KOPT-K1 (cell line): ENCODE results near the gene UBE2G2.

ENCODE experiments used
- H3K27ac ChIP-seq: fragments of 200-600 bp; sonication (generic); 2 replicates; pipeline ENCODE4 v1.5.1; 2016; ENCODE audit warnings: antibody characterized with exemption, mild to moderate bottlenecking, low read depth, low read length; ENCODE audit not compliant: poor library complexity, severe bottlenecking
- H3K36me3 ChIP-seq: fragments of 200-600 bp; sonication (generic); 2 replicates; pipeline ENCODE4 v1.5.1; 2017; ENCODE audit warnings: antibody characterized with exemption, mild to moderate bottlenecking, low read length, moderate library complexity; ENCODE audit not compliant: insufficient read depth
- H3K9me3 ChIP-seq: fragments of 200-600 bp; sonication (generic); 2 replicates; pipeline ENCODE4 v1.5.1; 2017; ENCODE audit warnings: antibody characterized with exemption, low read length, mild to moderate bottlenecking; ENCODE audit not compliant: insufficient read depth, poor library complexity, severe bottlenecking

The UBE2G2 gene

DNA sequence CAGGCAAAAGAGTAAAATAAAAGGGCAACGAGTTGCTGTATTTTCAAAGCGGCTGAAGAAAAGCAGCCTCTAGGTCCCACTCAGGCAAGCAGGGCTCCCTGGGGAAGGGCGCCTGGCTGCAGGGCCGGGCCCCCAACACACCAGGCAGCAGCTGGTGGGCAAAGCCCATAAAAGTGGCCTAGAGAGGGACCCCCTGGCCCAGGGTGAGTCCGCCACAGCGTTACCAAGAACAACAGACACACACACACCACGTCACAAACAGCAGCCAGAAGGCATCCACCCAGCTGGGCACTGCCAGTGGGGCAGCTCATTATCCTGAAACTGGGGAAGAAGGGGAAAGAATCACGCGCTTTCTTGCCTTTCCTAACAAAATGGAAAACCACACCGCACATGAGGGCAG lies 11.5 kb upstream of the UBE2G2 start:
- Histone ChIP-seq H3K9me3 (no peaks in the 10 kb centered on the region), H3K36me3 (peaks cover 58% of the 10 kb centered on the region), H3K27ac (no peak overlapping the region)

DNA sequence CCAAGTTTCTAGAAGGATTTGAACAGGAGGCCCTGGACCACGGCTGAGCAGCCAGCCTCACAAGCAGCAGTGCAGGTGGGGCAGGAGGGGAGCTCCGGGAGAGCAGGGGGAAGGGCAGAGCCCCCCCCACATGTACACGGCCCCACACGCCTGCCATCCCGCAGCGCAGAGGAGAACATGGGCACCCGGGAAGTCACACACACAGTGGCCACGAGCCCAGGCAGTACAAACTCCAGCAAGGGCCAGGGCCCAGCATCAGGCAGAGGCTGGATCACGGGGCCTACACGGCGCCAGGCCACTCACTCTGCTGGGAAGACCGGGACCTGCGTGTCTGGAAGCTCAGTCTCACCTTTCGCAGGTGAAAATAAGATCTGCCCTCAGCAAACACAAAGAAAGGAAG lies 11.0 kb upstream of the UBE2G2 start:
- peaks cover 62% of the 10 kb centered on the region for H3K36me3 ChIP-seq
- H3K27ac ChIP-seq = no peak overlapping the region

DNA sequence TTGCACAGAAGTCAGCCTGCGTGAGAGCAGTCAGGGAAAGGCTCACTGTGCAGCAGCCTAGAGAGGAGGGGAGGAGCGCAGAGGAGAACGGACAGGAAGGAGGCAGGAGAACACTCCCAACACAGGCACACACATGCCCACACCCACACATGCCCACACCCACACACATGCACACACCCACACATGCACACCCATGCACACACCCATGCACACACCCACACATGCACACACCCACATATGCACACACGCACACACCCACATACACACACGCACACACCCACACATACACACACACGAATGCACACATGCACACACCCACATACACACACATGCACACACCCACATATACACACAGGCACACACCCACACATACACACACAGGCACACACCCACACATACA lies 9.2 kb upstream of the UBE2G2 start:
- Histone ChIP-seq H3K36me3 (peaks cover 80% of the 10 kb centered on the region), H3K27ac (no peak overlapping the region), H3K9me3 (no peaks in the 10 kb centered on the region)

More for the DNA sequence above, 11.0 kb upstream of the UBE2G2 start:
- no peaks in the 10 kb centered on the region for H3K9me3 ChIP-seq

DNA sequence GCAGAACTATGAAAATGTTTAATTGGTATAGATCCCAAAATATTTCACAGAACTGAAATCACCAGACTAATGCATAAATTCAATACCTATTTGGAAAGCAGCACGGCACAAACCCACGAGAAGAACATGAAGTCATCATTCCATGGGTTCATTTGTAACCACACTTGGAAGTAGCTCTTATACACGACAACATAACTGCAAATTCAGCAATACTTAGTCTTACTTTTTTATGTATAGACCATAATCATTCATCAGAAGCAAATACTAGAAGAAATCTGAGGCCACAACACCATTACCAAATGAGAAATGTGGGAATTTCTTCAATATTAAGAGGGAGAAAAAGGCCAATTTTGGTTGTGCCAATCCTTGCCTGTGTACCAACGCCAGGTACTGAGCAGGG lies 4.2 kb upstream of the UBE2G2 start:
- no peaks in the 10 kb centered on the region for H3K9me3 ChIP-seq
- H3K36me3 ChIP-seq = peaks cover 80% of the 10 kb centered on the region
- H3K27ac ChIP-seq = no peak overlapping the region

DNA sequence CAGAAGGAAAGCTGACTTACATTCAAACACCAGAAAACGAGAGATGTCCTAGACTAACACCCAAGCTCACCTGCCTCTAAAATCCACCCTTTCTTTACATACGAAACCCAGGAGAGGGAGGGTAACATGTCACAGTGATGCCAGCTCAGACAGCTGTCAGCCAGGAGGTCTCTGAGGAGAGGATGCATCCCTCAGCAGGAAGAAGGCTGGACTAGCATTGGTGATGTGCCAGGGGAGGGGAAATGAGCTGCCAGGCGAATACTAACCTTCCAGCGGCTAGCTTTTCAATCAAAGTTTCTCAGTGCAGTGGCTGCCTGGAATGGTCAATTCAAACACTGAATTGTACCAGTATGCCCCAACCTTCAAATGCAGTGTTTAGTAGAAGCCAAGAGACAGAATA lies 3.6 kb upstream of the UBE2G2 start:
- peaks cover 74% of the 10 kb centered on the region for H3K36me3 ChIP-seq

DNA sequence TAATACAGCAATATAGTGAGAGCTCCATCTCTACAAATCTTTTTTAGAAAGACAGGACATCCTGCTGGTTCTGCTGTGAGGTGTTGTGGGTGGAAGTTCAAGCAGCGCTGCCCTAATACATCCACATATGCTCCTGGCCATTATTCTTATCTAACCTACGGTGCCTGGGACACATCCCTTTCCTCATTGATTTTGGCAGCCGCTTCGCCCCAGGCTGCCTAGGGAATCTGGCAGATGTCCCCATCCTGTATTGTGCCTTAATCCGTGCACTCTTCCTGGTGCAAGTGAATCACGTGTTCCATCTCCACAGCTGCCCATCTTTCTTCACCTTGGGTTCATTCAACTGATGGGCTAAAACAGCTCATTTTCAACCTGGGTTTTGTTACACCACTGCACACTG lies 3.1 kb upstream of the UBE2G2 start:
- Histone ChIP-seq H3K36me3 (peaks cover 71% of the 10 kb centered on the region), H3K27ac (no peak overlapping the region), H3K9me3 (no peaks in the 10 kb centered on the region)

More for the DNA sequence above, 3.6 kb upstream of the UBE2G2 start:
- H3K9me3 ChIP-seq = no peaks in the 10 kb centered on the region
- no peak overlapping the region for H3K27ac ChIP-seq

DNA sequence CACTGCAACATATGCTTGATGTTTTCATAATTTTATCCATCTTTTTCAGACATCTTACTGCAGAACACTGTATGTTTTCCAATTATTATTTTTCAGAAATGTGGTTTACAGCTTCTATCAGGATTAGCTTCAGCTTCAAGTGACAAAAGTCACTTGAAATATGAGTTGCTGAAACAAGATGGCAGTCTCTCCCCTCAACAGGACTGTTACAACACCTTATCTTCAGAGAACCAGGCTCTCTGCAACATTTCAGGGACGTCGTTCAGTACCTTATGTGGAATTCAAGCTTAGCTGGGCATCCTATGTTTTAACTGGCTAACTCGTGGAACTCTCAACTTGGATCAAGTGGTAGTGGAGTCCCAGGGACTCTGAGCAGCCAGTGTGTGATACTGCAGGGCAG lies 2.0 kb upstream of the UBE2G2 start:
- Histone ChIP-seq H3K9me3 (no peaks in the 10 kb centered on the region), H3K27ac (no peak overlapping the region), H3K36me3 (peaks cover 72% of the 10 kb centered on the region)

DNA sequence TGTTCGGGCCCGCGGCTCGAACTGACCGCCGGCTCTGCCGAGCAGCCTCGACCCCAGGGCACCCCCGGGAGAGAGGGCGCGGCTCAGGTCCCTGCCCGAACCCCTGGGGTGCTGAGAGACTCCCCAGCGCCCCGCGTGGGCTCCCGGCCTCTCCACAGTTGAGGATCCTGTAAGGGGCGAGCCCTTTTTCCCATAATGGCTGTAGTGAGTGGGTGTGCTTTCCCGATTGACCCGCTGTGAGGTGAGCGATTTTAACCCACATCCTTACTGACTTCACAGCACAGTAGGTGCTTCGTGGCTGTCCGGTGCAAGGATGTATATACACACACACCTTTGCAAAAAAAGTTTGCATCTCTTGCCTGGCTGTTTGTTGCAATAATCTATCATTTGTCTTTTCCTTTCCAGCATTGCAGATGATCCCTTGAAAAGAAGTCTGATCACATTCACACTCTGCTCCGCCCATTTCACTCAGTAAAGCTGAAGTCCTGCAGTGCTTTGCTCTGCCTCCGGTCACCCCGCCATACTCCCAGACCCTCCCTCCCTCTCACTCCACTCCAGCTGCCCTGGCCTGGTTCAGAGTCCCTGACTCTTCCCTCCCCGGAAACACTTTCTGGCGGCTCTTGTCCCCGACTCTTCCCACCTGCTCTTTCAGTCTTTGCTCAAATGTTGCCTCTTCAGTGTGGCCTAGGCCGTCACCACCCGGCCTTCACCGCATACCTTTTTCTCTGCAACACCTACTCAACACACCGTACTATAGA lies 955 bp upstream of the UBE2G2 start:
- Histone ChIP-seq H3K36me3 (peaks cover 74% of the 10 kb centered on the region), H3K9me3 (no peaks in the 10 kb centered on the region), H3K27ac (peak overlapping the region; percentile 91)

DNA sequence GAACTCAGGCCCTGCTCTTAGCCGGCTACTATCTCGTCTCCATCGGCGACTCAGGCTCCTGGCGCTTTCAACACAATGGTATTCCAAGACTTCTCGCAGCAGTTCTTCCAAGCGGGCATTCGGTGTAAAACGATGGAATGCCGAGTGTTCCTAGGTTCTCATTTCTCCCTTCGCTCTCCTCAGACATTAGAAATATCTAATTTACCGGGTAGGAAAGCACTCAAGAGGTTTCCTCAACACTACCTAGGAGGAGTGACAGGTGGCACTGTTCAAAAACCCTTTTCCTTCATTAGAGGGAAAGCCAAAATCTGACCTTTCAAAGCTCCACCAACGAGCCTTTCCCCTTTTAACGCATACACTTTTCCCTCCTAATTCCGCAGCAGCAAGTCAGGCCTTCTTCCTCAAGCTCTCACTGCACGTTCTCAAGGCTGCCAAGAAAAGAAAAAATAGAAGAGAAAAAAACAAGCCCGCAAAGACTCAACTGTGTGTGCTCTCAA lies 601 bp downstream of the UBE2G2 start:
- H3K36me3 ChIP-seq = peaks cover 73% of the 10 kb centered on the region
- H3K9me3 ChIP-seq = no peaks in the 10 kb centered on the region
- H3K27ac ChIP-seq = peak overlapping the region; percentile 91

DNA sequence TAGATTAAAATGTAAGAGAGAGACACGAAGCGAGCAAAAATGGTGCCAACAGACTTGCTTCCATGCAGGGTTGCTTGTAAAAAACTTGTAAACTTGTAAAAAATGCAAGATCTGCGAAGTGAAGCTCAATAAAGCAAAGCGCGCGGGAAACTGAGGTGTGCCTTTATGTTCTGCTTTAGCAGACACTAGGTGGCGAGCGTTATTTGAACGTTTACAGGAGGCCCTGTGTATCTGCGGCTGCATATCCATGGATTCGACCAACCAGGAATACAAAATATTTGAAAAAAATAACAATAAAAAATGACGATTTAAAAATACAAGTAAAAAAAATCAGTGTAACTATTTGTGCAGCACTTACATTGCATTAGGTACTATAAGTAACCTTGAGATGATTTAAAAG lies 1.5 kb downstream of the UBE2G2 start:
- Histone ChIP-seq H3K27ac (peak overlapping the region; percentile 91), H3K9me3 (no peaks in the 10 kb centered on the region), H3K36me3 (peaks cover 70% of the 10 kb centered on the region)

DNA sequence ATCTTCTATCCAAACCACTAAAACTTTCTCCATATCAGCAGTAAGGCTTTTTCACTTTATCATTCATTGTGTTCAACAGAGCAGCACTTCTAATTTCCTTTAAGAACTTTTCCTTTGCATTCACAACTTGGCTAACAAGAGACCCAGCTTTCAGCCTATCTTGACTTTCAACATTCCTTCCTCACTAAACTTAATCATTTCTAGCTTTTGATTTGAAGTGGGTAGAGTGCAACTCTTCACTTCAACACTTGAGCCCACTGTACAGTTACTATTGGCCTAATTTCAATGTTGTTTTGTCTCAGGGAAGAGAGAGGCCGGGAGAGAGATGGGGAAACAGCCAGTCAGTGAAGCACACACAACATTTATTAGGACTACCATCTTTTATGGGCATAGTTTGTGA lies 2.0 kb downstream of the UBE2G2 start:
- H3K9me3 ChIP-seq = no peaks in the 10 kb centered on the region
- H3K27ac ChIP-seq = no peak overlapping the region
- H3K36me3 ChIP-seq = peaks cover 65% of the 10 kb centered on the region

DNA sequence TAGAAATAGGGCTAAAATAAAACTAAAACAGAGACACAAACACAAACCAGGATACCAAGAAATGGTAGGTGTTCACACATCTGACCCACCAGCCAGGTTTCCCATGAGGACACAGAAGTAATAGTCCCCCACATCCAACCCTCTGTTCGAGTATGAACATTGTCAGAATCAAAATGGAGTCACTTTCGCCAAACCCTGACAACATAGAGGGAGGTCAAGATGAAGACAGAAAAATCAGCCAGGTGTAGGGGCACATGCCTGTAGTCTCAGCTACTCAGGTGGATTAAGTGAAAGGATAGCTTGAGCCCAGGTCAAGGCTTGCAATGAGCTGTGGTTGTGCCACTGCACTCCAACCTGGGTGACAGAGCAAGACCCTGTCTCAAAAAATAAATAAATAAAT lies 3.8 kb downstream of the UBE2G2 start:
- Histone ChIP-seq H3K27ac (no peak overlapping the region), H3K9me3 (no peaks in the 10 kb centered on the region), H3K36me3 (peaks cover 50% of the 10 kb centered on the region)

DNA sequence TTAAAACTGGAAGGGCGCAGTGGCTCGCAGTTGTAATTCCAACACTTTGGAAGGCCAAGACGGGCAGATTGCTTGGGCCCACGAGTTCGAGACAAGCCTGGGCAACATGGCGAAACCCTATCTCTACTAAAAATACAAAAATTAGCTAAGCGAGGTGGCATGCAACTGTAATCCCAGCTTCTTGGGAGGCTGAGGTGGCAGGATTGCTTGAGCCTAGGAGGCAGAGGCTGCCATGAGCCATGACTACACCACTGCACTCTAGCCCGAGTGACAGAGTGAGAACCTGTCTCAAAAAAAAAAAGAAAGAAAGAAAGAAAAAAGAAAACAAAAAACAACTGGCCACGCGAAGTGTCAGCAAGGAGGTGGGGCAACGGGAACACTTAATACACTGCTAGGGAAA lies 6.3 kb downstream of the UBE2G2 start:
- no peak overlapping the region for H3K27ac ChIP-seq
- H3K9me3 ChIP-seq = no peaks in the 10 kb centered on the region
- peaks cover 72% of the 10 kb centered on the region for H3K36me3 ChIP-seq

DNA sequence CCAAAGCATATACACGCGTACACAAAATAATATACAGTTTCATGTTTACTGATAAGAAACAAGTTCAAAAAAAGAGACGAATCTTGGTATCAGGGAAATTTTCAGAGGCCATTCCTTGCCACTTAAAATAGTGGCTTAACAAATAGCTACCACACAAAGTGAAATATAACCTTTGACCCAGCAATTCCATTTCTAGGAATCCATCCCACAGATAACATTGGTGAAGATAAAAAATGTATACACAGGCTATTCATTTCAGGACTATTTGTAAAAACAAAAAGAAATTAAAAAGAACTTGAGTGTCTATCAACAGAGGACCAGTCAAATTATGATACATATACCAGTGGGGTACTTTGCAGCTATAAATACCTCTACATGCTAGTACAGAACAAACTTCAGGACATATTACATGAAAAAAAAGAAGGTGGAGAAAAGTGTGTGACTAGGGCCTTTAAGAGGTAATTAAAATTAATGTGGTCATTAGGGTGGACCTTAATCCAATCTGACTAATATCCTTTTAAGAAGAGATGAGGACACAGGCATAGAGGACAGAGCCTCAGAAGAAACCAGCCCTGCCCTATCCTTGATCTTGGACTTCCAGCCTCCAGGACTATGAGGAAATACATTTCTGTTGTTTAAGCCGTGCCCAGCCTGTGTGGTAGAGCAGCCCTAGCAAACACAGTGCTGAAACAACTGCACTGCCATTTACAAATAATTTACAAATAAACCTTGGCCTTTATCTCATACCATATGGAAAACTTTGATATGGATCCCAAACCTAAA lies 7.8 kb downstream of the UBE2G2 start:
- H3K27ac ChIP-seq = no peak overlapping the region

DNA sequence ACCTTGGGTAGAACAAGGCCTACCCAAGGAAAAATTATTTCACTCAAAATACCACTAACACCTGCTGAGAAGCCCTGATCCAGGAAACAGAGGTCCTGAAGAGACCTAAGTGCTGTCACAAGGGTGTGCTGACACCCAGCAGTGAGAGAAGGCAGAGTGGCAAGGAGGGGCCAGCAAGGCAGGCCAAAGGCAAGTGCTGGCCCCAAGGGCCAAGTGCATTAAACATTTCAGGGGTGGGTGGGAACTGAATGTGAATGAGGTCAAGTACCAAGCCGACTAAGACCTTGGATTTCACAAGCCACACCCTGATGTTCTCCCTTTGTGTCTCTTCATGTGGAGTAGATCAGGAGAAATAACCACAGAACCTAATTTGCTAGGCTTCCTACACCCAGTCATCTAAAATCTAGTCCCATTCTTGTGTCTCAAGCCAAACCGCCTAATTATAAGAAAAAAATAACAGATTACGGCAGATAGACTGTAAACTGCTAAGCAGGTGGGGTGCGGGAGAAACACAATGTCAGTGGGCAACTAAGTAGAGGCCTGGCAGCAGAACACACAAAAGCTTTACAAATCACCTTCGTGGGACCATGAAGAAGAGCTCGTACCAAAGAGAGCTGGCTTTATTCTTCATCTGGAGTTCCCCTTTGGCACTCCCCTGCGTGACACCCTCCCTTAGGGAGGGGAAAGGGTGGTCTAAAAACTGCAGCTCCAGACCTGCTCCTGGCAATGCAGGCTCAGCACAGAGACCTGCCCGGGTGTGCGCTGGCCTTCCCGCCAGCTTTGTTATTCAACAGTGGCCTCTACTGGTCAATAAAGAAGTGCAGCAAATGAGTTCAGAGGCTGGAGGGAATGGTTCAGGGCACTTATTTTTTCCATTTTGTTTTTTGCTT lies 8.7 kb downstream of the UBE2G2 start:
- H3K27ac ChIP-seq = no peak overlapping the region
- H3K9me3 ChIP-seq = no peaks in the 10 kb centered on the region
- H3K36me3 ChIP-seq = peaks cover 58% of the 10 kb centered on the region

More for the DNA sequence above, 7.8 kb downstream of the UBE2G2 start:
- H3K36me3 ChIP-seq = peaks cover 66% of the 10 kb centered on the region
- no peaks in the 10 kb centered on the region for H3K9me3 ChIP-seq
